MM.1S (cell line): Measurements from ENCODE around the gene ZNRF3.

Experiments
- EZH2 ChIP-seq: fragments of 300-600 bp; sonication (generic); optimal IDR thresholded peaks from 2 replicates; pipeline ENCODE3; 2017; ENCODE audit warnings: low read depth, mild to moderate bottlenecking, antibody characterized with exemption, low read length, mixed read lengths
- TF ChIP-seq, protein P1 (sequence below): fragments of 300-600 bp; sonication (generic); IDR thresholded peaks from 2 replicates; pipeline ENCODE4 v1.5.1; 2016; ENCODE audit warnings: antibody characterized with exemption, low read length, mixed read lengths

DNA sequence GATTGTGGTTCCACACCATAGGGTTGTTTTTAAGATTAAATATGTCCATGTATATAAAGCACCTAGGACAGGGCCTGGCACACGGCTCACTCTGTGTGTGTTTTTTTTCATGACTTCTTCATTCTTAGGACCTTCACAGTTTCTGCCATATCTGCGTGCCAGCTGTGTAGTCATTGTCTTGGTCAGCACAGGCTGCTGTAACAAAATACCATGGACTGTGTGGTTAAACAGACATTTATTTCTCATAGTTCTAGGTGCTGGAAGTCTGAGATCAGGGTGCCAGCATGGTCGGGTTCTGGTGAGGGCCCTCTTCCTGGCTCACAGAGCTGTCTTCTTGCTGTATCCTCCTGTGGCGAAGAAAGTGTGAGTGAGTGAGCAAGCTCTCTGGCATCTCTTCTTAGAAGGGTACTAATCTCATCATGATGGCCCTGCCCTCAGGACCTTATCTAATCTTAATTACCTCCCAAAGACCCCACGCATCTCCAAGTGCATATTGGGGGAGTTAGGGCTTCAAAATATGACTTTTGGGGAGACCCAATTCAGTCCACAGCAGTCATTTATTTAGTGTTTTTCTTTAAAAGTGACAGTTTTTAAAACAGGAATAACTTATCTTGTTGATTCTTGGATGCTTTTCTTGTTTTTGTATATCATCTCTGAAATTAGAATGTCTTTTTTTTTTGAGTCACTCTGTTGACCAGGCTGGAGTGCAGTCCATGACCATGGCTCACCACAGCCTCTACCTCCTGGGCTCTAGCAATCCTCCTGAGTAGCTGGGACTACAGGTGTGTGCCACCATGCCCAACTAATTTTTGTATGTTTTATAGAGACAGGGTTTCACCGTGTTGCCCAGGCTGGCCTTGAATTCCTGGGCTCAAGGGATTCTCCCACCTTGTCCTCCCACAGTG lies 70.9 kb downstream of the ZNRF3 start:
- TF ChIP-seq, protein P1, sequence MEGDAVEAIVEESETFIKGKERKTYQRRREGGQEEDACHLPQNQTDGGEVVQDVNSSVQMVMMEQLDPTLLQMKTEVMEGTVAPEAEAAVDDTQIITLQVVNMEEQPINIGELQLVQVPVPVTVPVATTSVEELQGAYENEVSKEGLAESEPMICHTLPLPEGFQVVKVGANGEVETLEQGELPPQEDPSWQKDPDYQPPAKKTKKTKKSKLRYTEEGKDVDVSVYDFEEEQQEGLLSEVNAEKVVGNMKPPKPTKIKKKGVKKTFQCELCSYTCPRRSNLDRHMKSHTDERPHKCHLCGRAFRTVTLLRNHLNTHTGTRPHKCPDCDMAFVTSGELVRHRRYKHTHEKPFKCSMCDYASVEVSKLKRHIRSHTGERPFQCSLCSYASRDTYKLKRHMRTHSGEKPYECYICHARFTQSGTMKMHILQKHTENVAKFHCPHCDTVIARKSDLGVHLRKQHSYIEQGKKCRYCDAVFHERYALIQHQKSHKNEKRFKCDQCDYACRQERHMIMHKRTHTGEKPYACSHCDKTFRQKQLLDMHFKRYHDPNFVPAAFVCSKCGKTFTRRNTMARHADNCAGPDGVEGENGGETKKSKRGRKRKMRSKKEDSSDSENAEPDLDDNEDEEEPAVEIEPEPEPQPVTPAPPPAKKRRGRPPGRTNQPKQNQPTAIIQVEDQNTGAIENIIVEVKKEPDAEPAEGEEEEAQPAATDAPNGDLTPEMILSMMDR, result no peak
- TF ChIP-seq EZH2, result no peak
